Caco-2 (cell line): ENCODE results near the gene GKN1. TPM values are rescaled to one million over a fixed set of nuclear protein-coding genes. Genes with fewer than 3 reads are reported as not detected.

ENCODE experiments used
- BruUV-seq: library from RNA; stranded (reverse); fragments of 400-500 nt; replicated peaks from 2 replicates; lab custom pipeline; 2021; lab: Mats Ljungman, UMichigan
- CTCF ChIA-PET: fragments of 300-600 bp; sonication (Branson Sonifier 250); formaldehyde crosslinking; loops from one replicate; lab custom pipeline; 2022; ENCODE audit warnings: antibody characterized with exemption; lab: Charles Lee
- POLR2A ChIA-PET: fragments of 300-600 bp; sonication (Branson Sonifier 250); formaldehyde crosslinking; loops from one replicate; lab custom pipeline; 2022; ENCODE audit warnings: antibody characterized with exemption; lab: Charles Lee
- DNase-seq, 2 experiments: peaks; one replicate each; pipeline versions ENCODE4 v3.0.0 to v3.0.0-alpha.2; 2020 to 2022
- H3K27me3 ChIP-seq: replicated peaks from 2 replicates; pipeline ENCODE4 v1.6.0; 2011; ENCODE audit warnings: low read length; ENCODE audit not compliant: control insufficient read depth, insufficient read depth
- H3K36me3 ChIP-seq: 2 replicates; pipeline ENCODE4 v1.5.1; 2011; ENCODE audit warnings: low read length; ENCODE audit not compliant: control insufficient read depth, insufficient read depth
- H3K4me1 ChIP-seq: fragments of 250-450 bp; sonication (Bioruptor Pico); 2 replicates; pipeline ENCODE4 v1.5.1; 2020; ENCODE audit warnings: mild to moderate bottlenecking
- H3K4me3 ChIP-seq: 2 replicates; pipeline ENCODE4 v1.5.1; 2011; ENCODE audit warnings: low read depth, mild to moderate bottlenecking, control low read depth, low read length
- H3K9me3 ChIP-seq: fragments of 250-450 bp; sonication (Bioruptor Pico); 2 replicates; pipeline ENCODE4 v1.5.1; 2020; ENCODE audit warnings: mild to moderate bottlenecking, moderate library complexity
- H3K27ac Mint-ChIP-seq: one replicate; pipeline ENCODE4 v1.8.0; 2022; ENCODE audit warnings: mixed read lengths; ENCODE audit not compliant: unreplicated experiment
- H3K27me3 Mint-ChIP-seq: one replicate; pipeline ENCODE4 v1.8.0; 2022; ENCODE audit warnings: mixed read lengths; ENCODE audit not compliant: insufficient read depth, unreplicated experiment
- H3K36me3 Mint-ChIP-seq: one replicate; pipeline ENCODE4 v1.8.0; 2022; ENCODE audit warnings: mild to moderate bottlenecking, mixed read lengths; ENCODE audit not compliant: insufficient read depth, unreplicated experiment
- H3K4me1 Mint-ChIP-seq: one replicate; pipeline ENCODE4 v1.8.0; 2022; ENCODE audit warnings: low read depth, mixed read lengths; ENCODE audit not compliant: unreplicated experiment
- H3K4me3 Mint-ChIP-seq: one replicate; pipeline ENCODE4 v1.8.0; 2022; ENCODE audit warnings: mild to moderate bottlenecking, moderate library complexity, mixed read lengths; ENCODE audit not compliant: unreplicated experiment
- H3K9me3 Mint-ChIP-seq: one replicate; pipeline ENCODE4 v1.8.0; 2022; ENCODE audit warnings: mixed read lengths; ENCODE audit not compliant: unreplicated experiment
- intact Hi-C: fragments of 100-400 bp; cut with micrococcal nuclease; formaldehyde crosslinking; loops from one replicate; pipeline ENCODE4 v1.10.0; 2022; ENCODE audit not compliant: unreplicated experiment
- total RNA-seq: library from RNA; stranded (reverse); gene quantifications from 2 replicates; pipeline ENCODE4 v1.2.3, GENCODE V29; 2022
- TF ChIP-seq, protein P1 (sequence below), 2 experiments: fragments of 200-600 bp in 1 of 2; IDR thresholded peaks; 1 replicate in 1 of 2; 2 replicates in 1 of 2; pipeline versions ENCODE4 v1.5.1 to v1.8.0; 2011 to 2022; ENCODE audit warnings: antibody characterized with exemption in 1 of 2, control low read depth in 1 of 2, inconsistent platforms in 1 of 2, low read depth in 1 of 2, low read length in 1 of 2, mild to moderate bottlenecking in 1 of 2, moderate library complexity in 1 of 2; ENCODE audit not compliant: insufficient read depth in 1 of 2, severe bottlenecking in 1 of 2, unreplicated experiment in 1 of 2

The GKN1 gene
- total RNA-seq, 1 experiment from 2014 or later: not detected

- CTCF ChIA-PET: interaction anchor here (0.9 kb wide), 1 partner anchor 16 kb away, joined by 4 read pairs; no protein-coding TSS in a partner anchor
Measured at GRCh38 chr2:68959001-68959400, 15.4 kb upstream of the GKN1 start.

GRCh38 chr2:68961380-68961779 is 13.1 kb upstream of the GKN1 start:
- Histone ChIP-seq H3K36me3 (no peaks in the 10 kb centered on the region), H3K27me3 (no peaks in the 10 kb centered on the region), H3K4me3 (no peak overlapping the region), H3K9me3 (no peaks in the 10 kb centered on the region), H3K4me1 (no peaks in the 10 kb centered on the region)
- Mint-ChIP-seq H3K27ac (no peak overlapping the region), H3K9me3 (no peaks in the 10 kb centered on the region), H3K36me3 (no peaks in the 10 kb centered on the region), H3K27me3 (peaks cover 22% of the 10 kb centered on the region), H3K4me3 (no peak overlapping the region), H3K4me1 (no peaks in the 10 kb centered on the region)
- ChIA-PET POLR2A (no interaction called here), CTCF (no interaction called here)
- no TSS peak for BruUV-seq
- TF ChIP-seq, protein P1, sequence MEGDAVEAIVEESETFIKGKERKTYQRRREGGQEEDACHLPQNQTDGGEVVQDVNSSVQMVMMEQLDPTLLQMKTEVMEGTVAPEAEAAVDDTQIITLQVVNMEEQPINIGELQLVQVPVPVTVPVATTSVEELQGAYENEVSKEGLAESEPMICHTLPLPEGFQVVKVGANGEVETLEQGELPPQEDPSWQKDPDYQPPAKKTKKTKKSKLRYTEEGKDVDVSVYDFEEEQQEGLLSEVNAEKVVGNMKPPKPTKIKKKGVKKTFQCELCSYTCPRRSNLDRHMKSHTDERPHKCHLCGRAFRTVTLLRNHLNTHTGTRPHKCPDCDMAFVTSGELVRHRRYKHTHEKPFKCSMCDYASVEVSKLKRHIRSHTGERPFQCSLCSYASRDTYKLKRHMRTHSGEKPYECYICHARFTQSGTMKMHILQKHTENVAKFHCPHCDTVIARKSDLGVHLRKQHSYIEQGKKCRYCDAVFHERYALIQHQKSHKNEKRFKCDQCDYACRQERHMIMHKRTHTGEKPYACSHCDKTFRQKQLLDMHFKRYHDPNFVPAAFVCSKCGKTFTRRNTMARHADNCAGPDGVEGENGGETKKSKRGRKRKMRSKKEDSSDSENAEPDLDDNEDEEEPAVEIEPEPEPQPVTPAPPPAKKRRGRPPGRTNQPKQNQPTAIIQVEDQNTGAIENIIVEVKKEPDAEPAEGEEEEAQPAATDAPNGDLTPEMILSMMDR (IDR thresholded peaks at IDR 0.05; ENCODE audit: insufficient read depth in 1 of 2, low read depth in 1 of 2, low read length in 1 of 2, severe bottlenecking in 1 of 2, unreplicated experiment in 1 of 2): no peak
- intact Hi-C loops: no loop called here
- DNase-seq: no peak

More at GRCh38 chr2:68959001-68959400, 15.4 kb upstream of the GKN1 start:
- H3K4me3 Mint-ChIP-seq: no peak overlapping the region
- Histone ChIP-seq H3K9me3 (no peaks in the 10 kb centered on the region), H3K4me3 (no peak overlapping the region), H3K27me3 (no peaks in the 10 kb centered on the region), H3K4me1 (no peaks in the 10 kb centered on the region), H3K36me3 (no peaks in the 10 kb centered on the region)
- TF ChIP-seq, protein P1 (IDR thresholded peaks at IDR 0.05; ENCODE audit: insufficient read depth in 1 of 2, low read depth in 1 of 2, low read length in 1 of 2, severe bottlenecking in 1 of 2, unreplicated experiment in 1 of 2): no peak
- H3K27me3 Mint-ChIP-seq: peaks cover 27% of the 10 kb centered on the region
- DNase-seq: no peak
- BruUV-seq: no TSS peak
- no peak overlapping the region for H3K27ac Mint-ChIP-seq
- H3K4me1 Mint-ChIP-seq: no peaks in the 10 kb centered on the region
- no peaks in the 10 kb centered on the region for H3K36me3 Mint-ChIP-seq
- no peaks in the 10 kb centered on the region for H3K9me3 Mint-ChIP-seq
- POLR2A ChIA-PET: no interaction called here
- intact Hi-C loops: no loop called here

DNA sequence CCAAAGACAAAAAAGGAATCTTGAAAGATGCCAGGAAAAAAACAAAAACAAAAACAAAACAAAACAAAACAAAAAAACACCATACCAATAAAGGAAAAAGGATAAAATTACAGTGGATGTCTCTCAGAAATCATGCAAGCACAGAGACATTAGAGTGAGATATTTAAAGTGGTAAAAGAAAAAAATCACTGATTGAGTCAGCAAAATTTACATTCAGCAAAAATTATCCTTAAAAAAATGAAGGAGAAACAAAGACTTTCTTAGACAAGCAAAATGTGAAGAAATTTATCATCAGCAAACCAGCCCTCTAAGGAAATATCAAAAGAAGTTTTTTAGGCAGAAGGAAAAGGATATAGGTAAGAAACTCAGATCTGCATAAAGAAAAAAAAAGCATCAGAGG is 10.2 kb upstream of the GKN1 start:
- no peak overlapping the region for H3K27ac Mint-ChIP-seq
- no peaks in the 10 kb centered on the region for H3K9me3 Mint-ChIP-seq
- no peaks in the 10 kb centered on the region for H3K27me3 ChIP-seq
- H3K4me1 ChIP-seq: no peaks in the 10 kb centered on the region
- H3K4me3 ChIP-seq: no peak overlapping the region
- TF ChIP-seq, protein P1 (IDR thresholded peaks at IDR 0.05; ENCODE audit: insufficient read depth in 1 of 2, low read depth in 1 of 2, low read length in 1 of 2, severe bottlenecking in 1 of 2, unreplicated experiment in 1 of 2): no peak
- peaks cover 24% of the 10 kb centered on the region for H3K27me3 Mint-ChIP-seq
- intact Hi-C loops: no loop called here
- DNase-seq: no peak
- no peaks in the 10 kb centered on the region for H3K9me3 ChIP-seq
- no TSS peak for BruUV-seq
- no peaks in the 10 kb centered on the region for H3K36me3 ChIP-seq
- no peaks in the 10 kb centered on the region for H3K36me3 Mint-ChIP-seq
- H3K4me3 Mint-ChIP-seq: no peak overlapping the region
- ChIA-PET POLR2A (no interaction called here), CTCF (no interaction called here)
- H3K4me1 Mint-ChIP-seq: no peaks in the 10 kb centered on the region
